Hepatocyte (in vitro differentiated cells): ENCODE data around the gene GNA14. TPM values are rescaled to one million over a fixed set of nuclear protein-coding genes. Genes with fewer than 3 reads are reported as not detected.
A peak's percentile ranks its signal among the peaks of the same experiment; 100 is the strongest.

Source experiments
- DNase-seq: peaks from one replicate; pipeline ENCODE4 v3.0.0-alpha.2; 2016; ENCODE audit warnings: low spot score
- H2AFZ ChIP-seq: fragments of 200-600 bp; sonication (generic); 2 replicates; pipeline ENCODE4 v1.6.0; 2016; ENCODE audit warnings: antibody characterized with exemption, mild to moderate bottlenecking
- H3K27ac ChIP-seq: fragments of 200-600 bp; sonication (generic); 2 replicates; pipeline ENCODE4 v1.5.1; 2016; ENCODE audit warnings: mild to moderate bottlenecking
- H3K27me3 ChIP-seq: fragments of 200-600 bp; sonication (generic); 2 replicates; pipeline ENCODE4 v1.6.1; 2016
- H3K36me3 ChIP-seq: fragments of 200-600 bp; sonication (generic); replicated peaks from 2 replicates; pipeline ENCODE4 v1.5.1; 2016; ENCODE audit warnings: low read depth; ENCODE audit not compliant: insufficient read depth
- H3K4me1 ChIP-seq: fragments of 200-600 bp; sonication (generic); 2 replicates; pipeline ENCODE4 v1.5.1; 2016; ENCODE audit warnings: mild to moderate bottlenecking, moderate library complexity; ENCODE audit not compliant: insufficient read depth
- H3K4me2 ChIP-seq: fragments of 200-600 bp; sonication (generic); 2 replicates; pipeline ENCODE4 v1.6.0; 2016
- H3K4me3 ChIP-seq: fragments of 200-600 bp; sonication (generic); 2 replicates; pipeline ENCODE4 v1.5.1; 2016; ENCODE audit warnings: mild to moderate bottlenecking
- H3K79me2 ChIP-seq: fragments of 200-600 bp; sonication (generic); 2 replicates; pipeline ENCODE4 v1.6.0; 2017; ENCODE audit warnings: mild to moderate bottlenecking
- H3K9me2 ChIP-seq: fragments of 200-600 bp; sonication (generic); replicated peaks from 2 replicates; pipeline ENCODE4 v1.6.0; 2017; ENCODE audit warnings: mild to moderate bottlenecking; ENCODE audit not compliant: insufficient read depth
- H3K9me3 ChIP-seq: fragments of 200-600 bp; sonication (generic); 2 replicates; pipeline ENCODE4 v1.5.1; 2016; ENCODE audit warnings: low read depth, mild to moderate bottlenecking
- H4K20me1 ChIP-seq: fragments of 200-600 bp; sonication (generic); 2 replicates; pipeline ENCODE4 v1.6.0; 2016; ENCODE audit warnings: mild to moderate bottlenecking; ENCODE audit not compliant: insufficient read depth, poor library complexity, severe bottlenecking
- EZH2 ChIP-seq: fragments of 200-600 bp; sonication (generic); IDR thresholded peaks from 2 replicates; pipeline ENCODE4 v1.6.1; 2016; ENCODE audit warnings: antibody characterized with exemption, mild to moderate bottlenecking, borderline replicate concordance
- EZH2phosphoT487 ChIP-seq: fragments of 200-600 bp; sonication (generic); IDR thresholded peaks from one replicate; pipeline ENCODE4 v1.6.1; 2018; ENCODE audit warnings: antibody characterized with exemption, mild to moderate bottlenecking, low read depth, moderate library complexity; ENCODE audit not compliant: unreplicated experiment, severe bottlenecking
- WGBS: methylation state at CpG from one replicate; pipeline ENCODE4 v1.1.6; 2016; ENCODE audit warnings: low lambda C conversion rate; ENCODE audit errors: missing lambda C conversion rate; 5-methylcytosine and 5-hydroxymethylcytosine counted together
- polyA plus RNA-seq: library from polyadenylated mRNA; unstranded; fragments of >200 nt; fragmentation: Nextera tagmentation; extraction: Ambion mirVana; gene quantifications from 2 replicates; pipeline ENCODE4 v1.2.1, GENCODE V29; 2016
- total RNA-seq: library from RNA; depleted of rRNA; stranded (reverse); fragments of >200 nt; gene quantifications from 2 replicates; pipeline ENCODE4 v1.2.3, GENCODE V29; 2014
- TF ChIP-seq, protein P1 (sequence below): fragments of 200-600 bp; sonication (generic); IDR thresholded peaks from 2 replicates; pipeline ENCODE4 v1.5.1; 2016; ENCODE audit warnings: antibody characterized with exemption, mild to moderate bottlenecking; ENCODE audit not compliant: poor library complexity

Gene GNA14
- total and polyA plus RNA-seq, 2 experiments from 2014 or later = 1.2 to 3.1 TPM

DNA sequence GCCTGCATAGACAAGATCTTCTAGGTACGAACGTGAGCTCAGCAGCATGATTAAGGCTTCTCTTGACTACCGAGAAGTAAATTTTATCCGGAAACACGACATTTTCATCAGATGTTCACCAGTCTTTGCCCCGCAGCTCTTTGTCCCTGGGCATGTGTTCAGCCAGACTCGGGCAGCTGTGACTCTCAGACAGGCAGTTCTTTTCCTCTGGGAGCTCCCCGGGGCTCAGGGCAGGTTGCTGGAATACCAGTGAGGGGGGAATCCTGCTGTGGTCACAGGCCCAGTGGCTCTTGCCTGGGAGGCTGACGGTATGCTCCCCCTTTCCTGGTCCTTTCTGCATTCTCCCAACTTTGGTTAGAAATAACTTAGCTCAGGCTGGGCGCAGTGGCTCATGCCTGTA, 186.1 kb downstream of the GNA14 start:
- no peaks in the 10 kb centered on the region for H4K20me1 ChIP-seq
- no peaks in the 10 kb centered on the region for H3K9me3 ChIP-seq
- H3K4me1 ChIP-seq = peaks cover 3% of the 10 kb centered on the region
- WGBS = 79% methylated on average over 10 of the region's 10 CpGs
- TF ChIP-seq, protein P1, sequence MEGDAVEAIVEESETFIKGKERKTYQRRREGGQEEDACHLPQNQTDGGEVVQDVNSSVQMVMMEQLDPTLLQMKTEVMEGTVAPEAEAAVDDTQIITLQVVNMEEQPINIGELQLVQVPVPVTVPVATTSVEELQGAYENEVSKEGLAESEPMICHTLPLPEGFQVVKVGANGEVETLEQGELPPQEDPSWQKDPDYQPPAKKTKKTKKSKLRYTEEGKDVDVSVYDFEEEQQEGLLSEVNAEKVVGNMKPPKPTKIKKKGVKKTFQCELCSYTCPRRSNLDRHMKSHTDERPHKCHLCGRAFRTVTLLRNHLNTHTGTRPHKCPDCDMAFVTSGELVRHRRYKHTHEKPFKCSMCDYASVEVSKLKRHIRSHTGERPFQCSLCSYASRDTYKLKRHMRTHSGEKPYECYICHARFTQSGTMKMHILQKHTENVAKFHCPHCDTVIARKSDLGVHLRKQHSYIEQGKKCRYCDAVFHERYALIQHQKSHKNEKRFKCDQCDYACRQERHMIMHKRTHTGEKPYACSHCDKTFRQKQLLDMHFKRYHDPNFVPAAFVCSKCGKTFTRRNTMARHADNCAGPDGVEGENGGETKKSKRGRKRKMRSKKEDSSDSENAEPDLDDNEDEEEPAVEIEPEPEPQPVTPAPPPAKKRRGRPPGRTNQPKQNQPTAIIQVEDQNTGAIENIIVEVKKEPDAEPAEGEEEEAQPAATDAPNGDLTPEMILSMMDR = no peak
- TF ChIP-seq EZH2phosphoT487 (no peak), EZH2 (no peak)
- H3K9me2 ChIP-seq = no peaks in the 10 kb centered on the region
- H3K4me2 ChIP-seq = no peak overlapping the region
- H3K36me3 ChIP-seq = no peaks in the 10 kb centered on the region
- H3K27me3 ChIP-seq = no peaks in the 10 kb centered on the region
- H2AFZ ChIP-seq = no peak overlapping the region
- H3K4me3 ChIP-seq = no peak overlapping the region
- no peak overlapping the region for H3K27ac ChIP-seq
- H3K79me2 ChIP-seq = no peaks in the 10 kb centered on the region
- no peak for DNase-seq

GRCh38 chr9:77460938-77461337, 187.2 kb downstream of the GNA14 start:
- no peak overlapping the region for H2AFZ ChIP-seq
- H3K4me3 ChIP-seq = no peak overlapping the region
- WGBS = 75% methylated on average over 8 of the region's 8 CpGs
- H3K9me2 ChIP-seq = no peaks in the 10 kb centered on the region
- no peaks in the 10 kb centered on the region for H3K36me3 ChIP-seq
- H3K4me1 ChIP-seq = no peaks in the 10 kb centered on the region
- DNase-seq = no peak
- no peaks in the 10 kb centered on the region for H3K9me3 ChIP-seq
- no peak overlapping the region for H3K27ac ChIP-seq
- no peaks in the 10 kb centered on the region for H3K79me2 ChIP-seq
- H3K4me2 ChIP-seq = no peak overlapping the region
- H3K27me3 ChIP-seq = no peaks in the 10 kb centered on the region
- TF ChIP-seq EZH2phosphoT487 (no peak), EZH2 (no peak)
- TF ChIP-seq, protein P1 = no peak
- H4K20me1 ChIP-seq = no peaks in the 10 kb centered on the region

GRCh38 chr9:77457916-77458592, 190.1 kb downstream of the GNA14 start:
- 55% methylated on average over 15 of the region's 15 CpGs for WGBS
- Histone ChIP-seq H3K4me1 (no peaks in the 10 kb centered on the region), H2AFZ (no peak overlapping the region), H3K27me3 (no peaks in the 10 kb centered on the region), H3K27ac (no peak overlapping the region), H3K4me2 (no peak overlapping the region), H3K36me3 (no peaks in the 10 kb centered on the region), H4K20me1 (no peaks in the 10 kb centered on the region), H3K79me2 (no peaks in the 10 kb centered on the region), H3K9me3 (no peaks in the 10 kb centered on the region), H3K9me2 (no peaks in the 10 kb centered on the region), H3K4me3 (no peak overlapping the region)
- TF ChIP-seq, protein P1 = peak; percentile 84
- TF ChIP-seq EZH2 (no peak), EZH2phosphoT487 (no peak)
- peak; percentile 87 for DNase-seq
